ENCODE results near the gene KCNG4. TPM values are rescaled to one million over a fixed set of nuclear protein-coding genes. Genes with fewer than 3 reads are reported as not detected.
"Not testable (repeated sequence)": the region's sequence is repeated elsewhere in the genome, so short reads cannot be mapped to it uniquely, and the experiment has no call there.

The KCNG4 gene
- total and polyA plus RNA-seq, 4 experiments from 2014 or later = not detected

DNA sequence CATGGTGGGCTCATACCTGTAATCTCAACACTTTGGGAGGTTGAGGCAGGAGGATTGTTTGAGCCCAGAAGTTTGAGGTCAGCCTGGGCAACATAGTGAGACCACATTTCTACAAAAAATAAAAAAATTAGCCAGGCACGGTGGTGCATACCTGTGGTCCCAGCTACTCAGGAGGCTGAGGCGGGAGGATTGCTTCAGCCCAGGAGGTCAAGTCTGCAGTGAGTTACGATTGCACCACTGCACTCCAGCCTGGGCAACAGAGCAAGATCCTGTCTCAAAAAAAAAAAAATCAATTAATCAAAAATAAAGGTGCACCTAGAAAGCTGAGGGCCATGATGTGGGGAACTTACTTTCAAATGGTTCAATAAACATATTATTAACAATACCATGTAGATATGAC lies 23.7 kb downstream of the KCNG4 start:
- H3K4me3 Mint-ChIP-seq, H3K36me3 Mint-ChIP-seq: not testable (repeated sequence)

DNA sequence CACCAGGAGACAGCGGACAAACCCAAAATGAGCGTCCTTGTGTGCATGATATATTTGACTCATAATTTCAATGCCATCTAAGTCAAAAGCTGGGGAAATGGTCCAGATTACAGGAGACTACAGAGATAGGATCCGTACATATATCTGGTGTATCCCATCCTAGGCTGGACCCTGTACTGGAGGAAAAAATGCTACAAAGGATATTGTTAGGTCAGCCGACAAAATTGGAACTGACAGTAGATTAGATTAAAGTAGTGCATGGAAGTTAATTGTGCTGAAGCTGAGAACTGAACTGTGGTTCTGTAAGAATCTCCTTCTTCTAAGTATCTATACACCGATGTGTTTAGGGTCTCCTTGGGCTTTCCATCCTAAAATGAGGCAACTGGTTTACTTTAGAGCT lies 24.3 kb downstream of the KCNG4 start:
- Mint-ChIP-seq H3K9me3 (no peaks in the 10 kb centered on the region), H3K36me3 (no peaks in the 10 kb centered on the region), H3K27me3 (peaks cover 3 to 6% of the 10 kb centered on the region in 2 donors), H3K4me3 (no peak overlapping the region), H3K27ac (no peak overlapping the region), H3K4me1 (no peaks in the 10 kb centered on the region)
- no peak overlapping the region for H3K27ac ChIP-seq (ENCODE audit: low read depth, low read length)
- H3K4me1 ChIP-seq (ENCODE audit: insufficient read depth, low read length) = no peaks in the 10 kb centered on the region
- no peaks in the 10 kb centered on the region for H3K36me3 ChIP-seq (ENCODE audit: insufficient read depth, low read length)
- ChIA-PET POLR2A (ENCODE audit: partially characterized antibody) (no interaction called here), CTCF (ENCODE audit: partially characterized antibody) (no interaction called here)
- H3K4me3 ChIP-seq (ENCODE audit: low read length in 2 of 2) = no peak overlapping the region
- no peaks in the 10 kb centered on the region for H3K9me3 ChIP-seq (ENCODE audit: control insufficient read depth in 1 of 2, low read length in 2 of 2)
- DNase-seq = no peak
- intact Hi-C loops (cut with micrococcal nuclease) = no loop called here
- H3K27me3 ChIP-seq (ENCODE audit: insufficient read depth, low read length) = no peaks in the 10 kb centered on the region

More for the DNA sequence above, 23.7 kb downstream of the KCNG4 start:
- H3K36me3 ChIP-seq (ENCODE audit: insufficient read depth, low read length); CTCF ChIA-PET (ENCODE audit: partially characterized antibody); DNase-seq; H3K27ac ChIP-seq (ENCODE audit: low read depth, low read length); H3K9me3 Mint-ChIP-seq; H3K4me3 ChIP-seq (ENCODE audit: low read length in 2 of 2); H3K27ac Mint-ChIP-seq; H3K9me3 ChIP-seq (ENCODE audit: control insufficient read depth in 1 of 2, low read length in 2 of 2); H3K27me3 ChIP-seq (ENCODE audit: insufficient read depth, low read length); H3K4me1 ChIP-seq (ENCODE audit: insufficient read depth, low read length); H3K27me3 Mint-ChIP-seq; intact Hi-C loops (cut with micrococcal nuclease); POLR2A ChIA-PET (ENCODE audit: partially characterized antibody); H3K4me1 Mint-ChIP-seq: not testable (repeated sequence)

- no peaks in the 10 kb centered on the region for H3K9me3 ChIP-seq (ENCODE audit: control insufficient read depth in 1 of 2, low read length in 2 of 2)
- Mint-ChIP-seq H3K4me1 (no peaks in the 10 kb centered on the region), H3K36me3 (no peaks in the 10 kb centered on the region), H3K4me3 (no peak overlapping the region), H3K27me3 (peaks cover 3 to 5% of the 10 kb centered on the region in 2 donors), H3K27ac (no peak overlapping the region), H3K9me3 (peaks cover 0 to 2% (median 0%) of the 10 kb centered on the region in 8 donors)
- intact Hi-C loops (cut with micrococcal nuclease) = no loop called here
- no peaks in the 10 kb centered on the region for H3K4me1 ChIP-seq (ENCODE audit: insufficient read depth, low read length)
- H3K27ac ChIP-seq (ENCODE audit: low read depth, low read length) = no peak overlapping the region
- CTCF ChIA-PET (ENCODE audit: partially characterized antibody) = no interaction called here
- H3K4me3 ChIP-seq (ENCODE audit: low read length in 2 of 2) = no peak overlapping the region
- no peaks in the 10 kb centered on the region for H3K27me3 ChIP-seq (ENCODE audit: insufficient read depth, low read length)
- no peaks in the 10 kb centered on the region for H3K36me3 ChIP-seq (ENCODE audit: insufficient read depth, low read length)
- no peak for DNase-seq
- POLR2A ChIA-PET (ENCODE audit: partially characterized antibody) = no interaction called here
These were observed 25.3 kb downstream of the KCNG4 start for GRCh38 chr16:84214451-84215066.

DNA sequence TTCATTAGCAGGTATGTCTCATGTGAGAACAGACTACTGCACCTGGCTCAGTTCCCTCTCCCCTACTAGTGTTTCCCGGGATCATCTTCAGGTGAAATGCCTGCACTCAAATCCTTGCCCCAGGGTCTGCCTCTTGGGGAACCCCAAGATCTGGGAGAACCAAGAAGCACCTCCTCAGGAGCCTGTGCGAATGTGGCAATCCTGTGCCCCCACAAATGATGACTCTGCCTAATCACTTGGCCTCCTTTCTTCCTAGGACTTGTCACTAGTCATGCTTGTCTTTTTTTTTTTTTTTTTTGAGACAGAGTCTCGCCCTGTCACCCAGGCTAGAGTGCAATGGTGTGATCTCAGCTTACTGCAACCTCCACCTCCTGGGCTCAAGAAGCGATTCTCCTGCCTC lies 27.2 kb downstream of the KCNG4 start:
- Mint-ChIP-seq H3K36me3 (no peaks in the 10 kb centered on the region), H3K27ac (no peak overlapping the region), H3K9me3 (peaks cover 0 to 2% (median 0%) of the 10 kb centered on the region in 8 donors), H3K4me1 (no peaks in the 10 kb centered on the region), H3K27me3 (peaks cover 0 to 2% of the 10 kb centered on the region in 2 donors), H3K4me3 (no peak overlapping the region)
- Histone ChIP-seq H3K27ac (ENCODE audit: low read depth, low read length) (no peak overlapping the region), H3K4me3 (ENCODE audit: low read length in 2 of 2) (no peak overlapping the region), H3K4me1 (ENCODE audit: insufficient read depth, low read length) (no peaks in the 10 kb centered on the region), H3K27me3 (ENCODE audit: insufficient read depth, low read length) (no peaks in the 10 kb centered on the region), H3K36me3 (ENCODE audit: insufficient read depth, low read length) (no peaks in the 10 kb centered on the region), H3K9me3 (ENCODE audit: control insufficient read depth in 1 of 2, low read length in 2 of 2) (no peaks in the 10 kb centered on the region)
- CTCF ChIA-PET (ENCODE audit: partially characterized antibody) = no interaction called here
- intact Hi-C loops (cut with micrococcal nuclease) = no loop called here
- POLR2A ChIA-PET (ENCODE audit: partially characterized antibody) = no interaction called here
- no peak for DNase-seq

GRCh38 chr16:84212154-84212553 lies 27.7 kb downstream of the KCNG4 start:
- H3K9me3 Mint-ChIP-seq = peaks cover 0 to 2% (median 0%) of the 10 kb centered on the region in 8 donors
- intact Hi-C loops (cut with micrococcal nuclease) = no loop called here
- no peaks in the 10 kb centered on the region for H3K4me1 Mint-ChIP-seq
- no peak overlapping the region for H3K4me3 ChIP-seq (ENCODE audit: low read length in 2 of 2)
- no peak overlapping the region for H3K27ac ChIP-seq (ENCODE audit: low read depth, low read length)
- no peak for DNase-seq
- H3K4me3 Mint-ChIP-seq = no peak overlapping the region
- CTCF ChIA-PET (ENCODE audit: partially characterized antibody) = no interaction called here
- no peaks in the 10 kb centered on the region for H3K36me3 Mint-ChIP-seq
- H3K27ac Mint-ChIP-seq = no peak overlapping the region
- H3K4me1 ChIP-seq (ENCODE audit: insufficient read depth, low read length) = no peaks in the 10 kb centered on the region
- no peaks in the 10 kb centered on the region for H3K27me3 ChIP-seq (ENCODE audit: insufficient read depth, low read length)
- H3K36me3 ChIP-seq (ENCODE audit: insufficient read depth, low read length) = no peaks in the 10 kb centered on the region
- no peaks in the 10 kb centered on the region for H3K9me3 ChIP-seq (ENCODE audit: control insufficient read depth in 1 of 2, low read length in 2 of 2)
- POLR2A ChIA-PET (ENCODE audit: partially characterized antibody) = no interaction called here
- peaks cover 0 to under 1% of the 10 kb centered on the region in 2 donors for H3K27me3 Mint-ChIP-seq

DNA sequence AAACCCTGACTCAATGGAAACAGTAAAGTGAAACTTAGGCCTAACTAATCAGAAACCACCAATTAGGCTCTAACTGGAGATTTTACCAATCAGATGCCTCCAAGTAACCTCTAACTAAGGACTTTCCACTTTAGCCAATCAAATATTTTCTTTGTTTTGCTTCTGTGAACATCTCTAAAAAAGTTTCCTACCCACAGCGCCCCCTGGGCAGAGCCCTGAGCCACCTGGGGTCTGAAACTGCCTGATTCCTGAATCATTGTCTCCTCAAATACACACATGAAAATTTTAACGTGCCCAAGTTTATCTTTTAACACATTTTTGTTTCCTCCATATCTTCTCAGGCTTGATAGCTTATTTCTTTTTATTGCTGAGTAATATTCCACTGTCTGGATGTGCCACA lies 29.8 kb downstream of the KCNG4 start:
- no peak overlapping the region for H3K27ac Mint-ChIP-seq
- no peaks in the 10 kb centered on the region for H3K4me1 Mint-ChIP-seq
- ChIA-PET CTCF (ENCODE audit: partially characterized antibody) (no interaction called here), POLR2A (ENCODE audit: partially characterized antibody) (no interaction called here)
- Histone ChIP-seq H3K4me3 (ENCODE audit: low read length in 2 of 2) (no peak overlapping the region), H3K36me3 (ENCODE audit: insufficient read depth, low read length) (no peaks in the 10 kb centered on the region), H3K27ac (ENCODE audit: low read depth, low read length) (no peak overlapping the region), H3K4me1 (ENCODE audit: insufficient read depth, low read length) (no peaks in the 10 kb centered on the region), H3K9me3 (ENCODE audit: control insufficient read depth in 1 of 2, low read length in 2 of 2) (no peaks in the 10 kb centered on the region), H3K27me3 (ENCODE audit: insufficient read depth, low read length) (no peaks in the 10 kb centered on the region)
- no peak for DNase-seq
- peaks cover 0 to 2% (median 0%) of the 10 kb centered on the region in 8 donors for H3K9me3 Mint-ChIP-seq
- H3K27me3 Mint-ChIP-seq = no peaks in the 10 kb centered on the region
- H3K4me3 Mint-ChIP-seq = no peak overlapping the region
- no peaks in the 10 kb centered on the region for H3K36me3 Mint-ChIP-seq
- intact Hi-C loops (cut with micrococcal nuclease) = no loop called here

DNA sequence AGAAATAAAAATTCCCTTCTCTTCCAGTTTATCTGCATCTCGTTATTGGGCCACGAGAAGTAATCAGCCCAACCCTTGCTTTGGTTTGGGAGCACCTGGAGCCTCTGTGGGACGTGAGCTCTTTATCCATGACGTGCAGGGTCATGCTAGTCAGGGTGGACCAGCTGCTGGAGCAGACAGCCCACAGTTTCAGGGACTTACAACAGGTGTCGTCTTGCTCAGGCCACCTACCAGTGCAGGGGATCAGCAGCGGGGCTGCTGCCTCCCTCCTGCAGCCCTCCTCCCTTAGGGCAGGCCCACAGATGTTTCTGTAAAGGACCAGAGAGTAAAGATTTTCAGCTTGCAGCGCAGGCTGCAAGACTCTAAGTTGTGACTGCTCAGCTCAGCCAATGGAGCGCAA lies 31.9 kb downstream of the KCNG4 start:
- Histone ChIP-seq H3K27ac (ENCODE audit: low read depth, low read length) (no peak overlapping the region), H3K4me1 (ENCODE audit: insufficient read depth, low read length) (no peaks in the 10 kb centered on the region), H3K9me3 (ENCODE audit: control insufficient read depth in 1 of 2, low read length in 2 of 2) (no peaks in the 10 kb centered on the region), H3K36me3 (ENCODE audit: insufficient read depth, low read length) (no peaks in the 10 kb centered on the region), H3K27me3 (ENCODE audit: insufficient read depth, low read length) (no peaks in the 10 kb centered on the region), H3K4me3 (ENCODE audit: low read length in 2 of 2) (no peak overlapping the region)
- no peak for DNase-seq
- intact Hi-C loops (cut with micrococcal nuclease) = no loop called here
- Mint-ChIP-seq H3K4me1 (no peaks in the 10 kb centered on the region), H3K36me3 (no peaks in the 10 kb centered on the region), H3K27me3 (no peaks in the 10 kb centered on the region), H3K27ac (no peak overlapping the region), H3K9me3 (peaks cover 0 to 2% (median 0%) of the 10 kb centered on the region in 8 donors), H3K4me3 (no peak overlapping the region)
- ChIA-PET CTCF (ENCODE audit: partially characterized antibody) (no interaction called here), POLR2A (ENCODE audit: partially characterized antibody) (no interaction called here)

DNA sequence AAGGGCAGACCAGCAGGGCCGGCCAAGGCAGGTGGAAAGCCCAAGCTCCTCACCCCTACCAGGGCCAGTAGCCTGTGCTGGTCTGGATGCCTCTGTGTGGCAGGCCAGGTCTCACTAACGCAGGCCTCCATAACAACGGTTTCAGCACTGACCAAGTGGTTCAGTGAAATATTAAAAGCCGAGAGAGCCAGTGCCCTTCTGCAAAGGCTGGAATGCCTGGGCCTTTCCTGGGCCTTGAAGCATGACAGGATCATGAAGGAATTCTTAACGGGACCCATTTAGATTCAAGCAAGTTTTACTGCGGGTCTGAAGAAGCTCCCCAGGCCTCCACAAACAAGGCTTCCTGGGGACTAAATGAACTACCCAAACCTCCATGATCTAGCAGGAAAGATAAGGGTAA lies 32.6 kb downstream of the KCNG4 start:
- no peak for DNase-seq
- H3K27me3 ChIP-seq (ENCODE audit: insufficient read depth, low read length) = no peaks in the 10 kb centered on the region
- no peaks in the 10 kb centered on the region for H3K36me3 ChIP-seq (ENCODE audit: insufficient read depth, low read length)
- ChIA-PET CTCF (ENCODE audit: partially characterized antibody) (no interaction called here), POLR2A (ENCODE audit: partially characterized antibody) (no interaction called here)
- Mint-ChIP-seq H3K27ac (no peak overlapping the region), H3K4me3 (no peak overlapping the region), H3K4me1 (no peaks in the 10 kb centered on the region), H3K9me3 (peaks cover 0 to 2% (median 0%) of the 10 kb centered on the region in 8 donors), H3K36me3 (no peaks in the 10 kb centered on the region), H3K27me3 (peaks cover 0 to 4% of the 10 kb centered on the region in 2 donors)
- intact Hi-C loops (cut with micrococcal nuclease) = no loop called here
- no peak overlapping the region for H3K4me3 ChIP-seq (ENCODE audit: low read length in 2 of 2)
- no peak overlapping the region for H3K27ac ChIP-seq (ENCODE audit: low read depth, low read length)
- H3K4me1 ChIP-seq (ENCODE audit: insufficient read depth, low read length) = no peaks in the 10 kb centered on the region
- H3K9me3 ChIP-seq (ENCODE audit: control insufficient read depth in 1 of 2, low read length in 2 of 2) = no peaks in the 10 kb centered on the region
